ENCODE measurements around the gene ENOX1.

Gene ENOX1

GRCh38 chr13:43370842-43371241, 415.9 kb downstream of the ENOX1 start:
- TF ChIP-seq ZC3H10 (CRISPR knock-in tag; IDR thresholded peaks at IDR 0.05) (no peak), OSR1 (CRISPR knock-in tag; IDR thresholded peaks at IDR 0.05) (no peak), TOX (CRISPR knock-in tag; IDR thresholded peaks at IDR 0.05; ENCODE audit: borderline replicate concordance) (no peak), TCF4 (CRISPR knock-in tag; IDR thresholded peaks at IDR 0.05; ENCODE audit: borderline replicate concordance) (no peak), ZNF565 (CRISPR knock-in tag; conservative IDR thresholded peaks at IDR 0.05; ENCODE audit: low read depth) (no peak), CSDC2 (CRISPR knock-in tag; IDR thresholded peaks at IDR 0.05) (no peak), TSHZ2 (CRISPR knock-in tag; IDR thresholded peaks at IDR 0.05) (no peak)
- TF ChIP-seq, protein P1, sequence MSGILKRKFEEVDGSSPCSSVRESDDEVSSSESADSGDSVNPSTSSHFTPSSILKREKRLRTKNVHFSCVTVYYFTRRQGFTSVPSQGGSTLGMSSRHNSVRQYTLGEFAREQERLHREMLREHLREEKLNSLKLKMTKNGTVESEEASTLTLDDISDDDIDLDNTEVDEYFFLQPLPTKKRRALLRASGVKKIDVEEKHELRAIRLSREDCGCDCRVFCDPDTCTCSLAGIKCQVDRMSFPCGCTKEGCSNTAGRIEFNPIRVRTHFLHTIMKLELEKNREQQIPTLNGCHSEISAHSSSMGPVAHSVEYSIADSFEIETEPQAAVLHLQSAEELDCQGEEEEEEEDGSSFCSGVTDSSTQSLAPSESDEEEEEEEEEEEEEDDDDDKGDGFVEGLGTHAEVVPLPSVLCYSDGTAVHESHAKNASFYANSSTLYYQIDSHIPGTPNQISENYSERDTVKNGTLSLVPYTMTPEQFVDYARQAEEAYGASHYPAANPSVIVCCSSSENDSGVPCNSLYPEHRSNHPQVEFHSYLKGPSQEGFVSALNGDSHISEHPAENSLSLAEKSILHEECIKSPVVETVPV (CRISPR knock-in tag; IDR thresholded peaks at IDR 0.05), result no peak
- no peak for ATAC-seq

GRCh38 chr13:43369319-43369718, 417.5 kb downstream of the ENOX1 start:
- no peak for ATAC-seq
- TF ChIP-seq SNAI2 (CRISPR knock-in tag; IDR thresholded peaks at IDR 0.05) (no peak), ESRRG (CRISPR knock-in tag; IDR thresholded peaks at IDR 0.05) (no peak), ZNF565 (CRISPR knock-in tag; conservative IDR thresholded peaks at IDR 0.05; ENCODE audit: low read depth) (no peak), ZC3H10 (CRISPR knock-in tag; IDR thresholded peaks at IDR 0.05) (no peak), CREB5 (CRISPR knock-in tag; IDR thresholded peaks at IDR 0.05; ENCODE audit: low read depth) (no peak), POU6F1 (CRISPR knock-in tag; IDR thresholded peaks at IDR 0.05; ENCODE audit: borderline replicate concordance, low read depth) (no peak), PPARA (CRISPR knock-in tag; IDR thresholded peaks at IDR 0.05; ENCODE audit: borderline replicate concordance) (no peak), CSDC2 (CRISPR knock-in tag; IDR thresholded peaks at IDR 0.05) (no peak), OSR1 (CRISPR knock-in tag; IDR thresholded peaks at IDR 0.05) (no peak), ZNF70 (CRISPR knock-in tag; IDR thresholded peaks at IDR 0.05) (no peak), ARNTL (CRISPR knock-in tag; IDR thresholded peaks at IDR 0.05; ENCODE audit: borderline replicate concordance, low read depth) (no peak), TCF4 (CRISPR knock-in tag; IDR thresholded peaks at IDR 0.05; ENCODE audit: borderline replicate concordance) (no peak), GLIS3 (CRISPR knock-in tag; IDR thresholded peaks at IDR 0.05) (no peak), TSHZ2 (CRISPR knock-in tag; IDR thresholded peaks at IDR 0.05) (no peak), TOX (CRISPR knock-in tag; IDR thresholded peaks at IDR 0.05; ENCODE audit: borderline replicate concordance) (no peak), PATZ1 (CRISPR knock-in tag; IDR thresholded peaks at IDR 0.05; ENCODE audit: borderline replicate concordance) (no peak), RARB (CRISPR knock-in tag; IDR thresholded peaks at IDR 0.05) (no peak), ZFP30 (CRISPR knock-in tag; IDR thresholded peaks at IDR 0.05) (no peak), BACH2 (CRISPR knock-in tag; IDR thresholded peaks at IDR 0.05; ENCODE audit: borderline replicate concordance) (no peak)
- TF ChIP-seq, protein P1 (CRISPR knock-in tag; IDR thresholded peaks at IDR 0.05), result no peak
